Measurements from ENCODE around the gene NDUFAB1. TPM values are rescaled to one million over a fixed set of nuclear protein-coding genes. Genes with fewer than 3 reads are reported as not detected.

The NDUFAB1 gene
- total RNA-seq, 1 experiment from 2014 or later: 189 TPM

DNA sequence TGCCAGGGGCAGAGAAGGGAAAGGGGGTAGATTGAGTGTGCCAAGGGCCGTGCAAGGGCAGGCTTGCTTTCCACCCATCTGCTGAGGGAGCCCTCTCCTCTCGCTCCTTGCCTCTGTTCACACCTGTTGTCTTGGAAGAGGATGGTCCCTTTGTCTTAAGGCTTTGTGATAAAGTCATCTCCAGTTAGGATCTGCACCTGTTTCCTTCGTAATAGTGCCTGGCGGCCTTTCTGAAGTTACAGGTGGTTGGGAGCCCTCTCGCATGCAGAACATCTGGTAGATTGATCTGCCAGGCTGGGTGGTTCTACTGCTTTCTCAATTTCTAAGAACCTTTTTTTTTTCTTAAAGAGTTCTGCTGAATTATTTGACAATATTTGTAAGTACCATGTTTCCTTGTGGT, 22.3 kb downstream of the NDUFAB1 start (continued):
- TF ChIP-seq, protein P1, sequence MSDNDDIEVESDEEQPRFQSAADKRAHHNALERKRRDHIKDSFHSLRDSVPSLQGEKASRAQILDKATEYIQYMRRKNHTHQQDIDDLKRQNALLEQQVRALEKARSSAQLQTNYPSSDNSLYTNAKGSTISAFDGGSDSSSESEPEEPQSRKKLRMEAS (CRISPR knock-in tag; IDR thresholded peaks at IDR 0.05): no peak
- TF ChIP-seq KAT7 (CRISPR knock-in tag; IDR thresholded peaks at IDR 0.05; ENCODE audit: borderline replicate concordance) (no peak), ZNF396 (CRISPR knock-in tag; IDR thresholded peaks at IDR 0.05; ENCODE audit: borderline replicate concordance) (no peak), NFATC4 (CRISPR knock-in tag; IDR thresholded peaks at IDR 0.05) (no peak)
- TF ChIP-seq, protein P2, sequence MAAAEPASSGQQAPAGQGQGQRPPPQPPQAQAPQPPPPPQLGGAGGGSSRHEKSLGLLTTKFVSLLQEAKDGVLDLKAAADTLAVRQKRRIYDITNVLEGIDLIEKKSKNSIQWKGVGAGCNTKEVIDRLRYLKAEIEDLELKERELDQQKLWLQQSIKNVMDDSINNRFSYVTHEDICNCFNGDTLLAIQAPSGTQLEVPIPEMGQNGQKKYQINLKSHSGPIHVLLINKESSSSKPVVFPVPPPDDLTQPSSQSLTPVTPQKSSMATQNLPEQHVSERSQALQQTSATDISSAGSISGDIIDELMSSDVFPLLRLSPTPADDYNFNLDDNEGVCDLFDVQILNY (CRISPR knock-in tag; IDR thresholded peaks at IDR 0.05): no peak

DNA sequence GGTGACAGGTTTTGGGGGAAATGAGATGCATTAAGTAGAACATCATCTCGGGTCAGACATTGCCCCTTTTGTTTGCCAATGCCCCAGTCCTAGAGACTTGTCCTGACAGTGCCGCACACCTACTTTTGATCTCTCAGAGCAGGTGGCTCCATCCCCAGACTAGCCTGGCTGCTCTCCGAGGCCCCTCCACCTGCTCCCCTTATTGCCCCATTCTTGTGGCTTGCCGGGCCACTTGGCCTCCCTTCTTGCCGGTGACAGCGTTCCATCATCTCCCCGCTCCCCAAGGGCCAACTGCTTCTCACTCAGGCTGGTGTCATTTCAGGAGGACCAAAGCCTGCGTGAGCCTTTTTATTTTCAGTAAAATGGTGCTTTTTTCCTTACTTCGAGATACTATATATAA, 23.7 kb downstream of the NDUFAB1 start:
- Mint-ChIP-seq H3K27me3 (ENCODE audit: low read depth) (no peaks in the 10 kb centered on the region), H3K36me3 (peaks cover 55% of the 10 kb centered on the region), H3K4me1 (no peaks in the 10 kb centered on the region), H3K27ac (no peak overlapping the region), H3K9me3 (no peaks in the 10 kb centered on the region), H3K4me3 (no peak overlapping the region)
- DNase-seq (ENCODE audit: low spot score) (no peak), ATAC-seq (no peak)
- CTCF ChIA-PET: no interaction called here
- POLR2A ChIA-PET: no interaction called here
- TF ChIP-seq FOXK1 (CRISPR knock-in tag; IDR thresholded peaks at IDR 0.05) (no peak), ZNF232 (CRISPR knock-in tag; IDR thresholded peaks at IDR 0.05) (no peak), TP53 (CRISPR knock-in tag; IDR thresholded peaks at IDR 0.05) (no peak), ZNF423 (CRISPR knock-in tag; IDR thresholded peaks at IDR 0.05) (no peak), OVOL2 (CRISPR knock-in tag; IDR thresholded peaks at IDR 0.05; ENCODE audit: borderline replicate concordance) (no peak), CREM (CRISPR knock-in tag; IDR thresholded peaks at IDR 0.05) (no peak), ESRRA (CRISPR knock-in tag; IDR thresholded peaks at IDR 0.05; ENCODE audit: borderline replicate concordance) (no peak)
- TF ChIP-seq, protein P3, sequence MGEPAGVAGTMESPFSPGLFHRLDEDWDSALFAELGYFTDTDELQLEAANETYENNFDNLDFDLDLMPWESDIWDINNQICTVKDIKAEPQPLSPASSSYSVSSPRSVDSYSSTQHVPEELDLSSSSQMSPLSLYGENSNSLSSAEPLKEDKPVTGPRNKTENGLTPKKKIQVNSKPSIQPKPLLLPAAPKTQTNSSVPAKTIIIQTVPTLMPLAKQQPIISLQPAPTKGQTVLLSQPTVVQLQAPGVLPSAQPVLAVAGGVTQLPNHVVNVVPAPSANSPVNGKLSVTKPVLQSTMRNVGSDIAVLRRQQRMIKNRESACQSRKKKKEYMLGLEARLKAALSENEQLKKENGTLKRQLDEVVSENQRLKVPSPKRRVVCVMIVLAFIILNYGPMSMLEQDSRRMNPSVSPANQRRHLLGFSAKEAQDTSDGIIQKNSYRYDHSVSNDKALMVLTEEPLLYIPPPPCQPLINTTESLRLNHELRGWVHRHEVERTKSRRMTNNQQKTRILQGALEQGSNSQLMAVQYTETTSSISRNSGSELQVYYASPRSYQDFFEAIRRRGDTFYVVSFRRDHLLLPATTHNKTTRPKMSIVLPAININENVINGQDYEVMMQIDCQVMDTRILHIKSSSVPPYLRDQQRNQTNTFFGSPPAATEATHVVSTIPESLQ (CRISPR knock-in tag; IDR thresholded peaks at IDR 0.05): no peak
- TF ChIP-seq, protein P4, sequence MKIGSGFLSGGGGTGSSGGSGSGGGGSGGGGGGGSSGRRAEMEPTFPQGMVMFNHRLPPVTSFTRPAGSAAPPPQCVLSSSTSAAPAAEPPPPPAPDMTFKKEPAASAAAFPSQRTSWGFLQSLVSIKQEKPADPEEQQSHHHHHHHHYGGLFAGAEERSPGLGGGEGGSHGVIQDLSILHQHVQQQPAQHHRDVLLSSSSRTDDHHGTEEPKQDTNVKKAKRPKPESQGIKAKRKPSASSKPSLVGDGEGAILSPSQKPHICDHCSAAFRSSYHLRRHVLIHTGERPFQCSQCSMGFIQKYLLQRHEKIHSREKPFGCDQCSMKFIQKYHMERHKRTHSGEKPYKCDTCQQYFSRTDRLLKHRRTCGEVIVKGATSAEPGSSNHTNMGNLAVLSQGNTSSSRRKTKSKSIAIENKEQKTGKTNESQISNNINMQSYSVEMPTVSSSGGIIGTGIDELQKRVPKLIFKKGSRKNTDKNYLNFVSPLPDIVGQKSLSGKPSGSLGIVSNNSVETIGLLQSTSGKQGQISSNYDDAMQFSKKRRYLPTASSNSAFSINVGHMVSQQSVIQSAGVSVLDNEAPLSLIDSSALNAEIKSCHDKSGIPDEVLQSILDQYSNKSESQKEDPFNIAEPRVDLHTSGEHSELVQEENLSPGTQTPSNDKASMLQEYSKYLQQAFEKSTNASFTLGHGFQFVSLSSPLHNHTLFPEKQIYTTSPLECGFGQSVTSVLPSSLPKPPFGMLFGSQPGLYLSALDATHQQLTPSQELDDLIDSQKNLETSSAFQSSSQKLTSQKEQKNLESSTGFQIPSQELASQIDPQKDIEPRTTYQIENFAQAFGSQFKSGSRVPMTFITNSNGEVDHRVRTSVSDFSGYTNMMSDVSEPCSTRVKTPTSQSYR (CRISPR knock-in tag; IDR thresholded peaks at IDR 0.05): no peak
- TF ChIP-seq, protein P5, sequence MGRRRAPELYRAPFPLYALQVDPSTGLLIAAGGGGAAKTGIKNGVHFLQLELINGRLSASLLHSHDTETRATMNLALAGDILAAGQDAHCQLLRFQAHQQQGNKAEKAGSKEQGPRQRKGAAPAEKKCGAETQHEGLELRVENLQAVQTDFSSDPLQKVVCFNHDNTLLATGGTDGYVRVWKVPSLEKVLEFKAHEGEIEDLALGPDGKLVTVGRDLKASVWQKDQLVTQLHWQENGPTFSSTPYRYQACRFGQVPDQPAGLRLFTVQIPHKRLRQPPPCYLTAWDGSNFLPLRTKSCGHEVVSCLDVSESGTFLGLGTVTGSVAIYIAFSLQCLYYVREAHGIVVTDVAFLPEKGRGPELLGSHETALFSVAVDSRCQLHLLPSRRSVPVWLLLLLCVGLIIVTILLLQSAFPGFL (CRISPR knock-in tag; IDR thresholded peaks at IDR 0.05; ENCODE audit: borderline replicate concordance): no peak
- TF ChIP-seq, protein P6, sequence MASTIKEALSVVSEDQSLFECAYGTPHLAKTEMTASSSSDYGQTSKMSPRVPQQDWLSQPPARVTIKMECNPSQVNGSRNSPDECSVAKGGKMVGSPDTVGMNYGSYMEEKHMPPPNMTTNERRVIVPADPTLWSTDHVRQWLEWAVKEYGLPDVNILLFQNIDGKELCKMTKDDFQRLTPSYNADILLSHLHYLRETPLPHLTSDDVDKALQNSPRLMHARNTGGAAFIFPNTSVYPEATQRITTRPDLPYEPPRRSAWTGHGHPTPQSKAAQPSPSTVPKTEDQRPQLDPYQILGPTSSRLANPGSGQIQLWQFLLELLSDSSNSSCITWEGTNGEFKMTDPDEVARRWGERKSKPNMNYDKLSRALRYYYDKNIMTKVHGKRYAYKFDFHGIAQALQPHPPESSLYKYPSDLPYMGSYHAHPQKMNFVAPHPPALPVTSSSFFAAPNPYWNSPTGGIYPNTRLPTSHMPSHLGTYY (CRISPR knock-in tag; IDR thresholded peaks at IDR 0.05): no peak
- TF ChIP-seq, protein P7, sequence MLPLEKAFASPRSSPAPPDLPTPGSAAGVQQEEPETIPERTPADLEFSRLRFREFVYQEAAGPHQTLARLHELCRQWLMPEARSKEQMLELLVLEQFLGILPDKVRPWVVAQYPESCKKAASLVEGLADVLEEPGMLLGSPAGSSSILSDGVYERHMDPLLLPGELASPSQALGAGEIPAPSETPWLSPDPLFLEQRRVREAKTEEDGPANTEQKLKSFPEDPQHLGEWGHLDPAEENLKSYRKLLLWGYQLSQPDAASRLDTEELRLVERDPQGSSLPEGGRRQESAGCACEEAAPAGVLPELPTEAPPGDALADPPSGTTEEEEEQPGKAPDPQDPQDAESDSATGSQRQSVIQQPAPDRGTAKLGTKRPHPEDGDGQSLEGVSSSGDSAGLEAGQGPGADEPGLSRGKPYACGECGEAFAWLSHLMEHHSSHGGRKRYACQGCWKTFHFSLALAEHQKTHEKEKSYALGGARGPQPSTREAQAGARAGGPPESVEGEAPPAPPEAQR (CRISPR knock-in tag; IDR thresholded peaks at IDR 0.05): no peak
- TF ChIP-seq, protein P8, sequence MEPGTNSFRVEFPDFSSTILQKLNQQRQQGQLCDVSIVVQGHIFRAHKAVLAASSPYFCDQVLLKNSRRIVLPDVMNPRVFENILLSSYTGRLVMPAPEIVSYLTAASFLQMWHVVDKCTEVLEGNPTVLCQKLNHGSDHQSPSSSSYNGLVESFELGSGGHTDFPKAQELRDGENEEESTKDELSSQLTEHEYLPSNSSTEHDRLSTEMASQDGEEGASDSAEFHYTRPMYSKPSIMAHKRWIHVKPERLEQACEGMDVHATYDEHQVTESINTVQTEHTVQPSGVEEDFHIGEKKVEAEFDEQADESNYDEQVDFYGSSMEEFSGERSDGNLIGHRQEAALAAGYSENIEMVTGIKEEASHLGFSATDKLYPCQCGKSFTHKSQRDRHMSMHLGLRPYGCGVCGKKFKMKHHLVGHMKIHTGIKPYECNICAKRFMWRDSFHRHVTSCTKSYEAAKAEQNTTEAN (CRISPR knock-in tag; IDR thresholded peaks at IDR 0.05): no peak
- TF ChIP-seq, protein P9, sequence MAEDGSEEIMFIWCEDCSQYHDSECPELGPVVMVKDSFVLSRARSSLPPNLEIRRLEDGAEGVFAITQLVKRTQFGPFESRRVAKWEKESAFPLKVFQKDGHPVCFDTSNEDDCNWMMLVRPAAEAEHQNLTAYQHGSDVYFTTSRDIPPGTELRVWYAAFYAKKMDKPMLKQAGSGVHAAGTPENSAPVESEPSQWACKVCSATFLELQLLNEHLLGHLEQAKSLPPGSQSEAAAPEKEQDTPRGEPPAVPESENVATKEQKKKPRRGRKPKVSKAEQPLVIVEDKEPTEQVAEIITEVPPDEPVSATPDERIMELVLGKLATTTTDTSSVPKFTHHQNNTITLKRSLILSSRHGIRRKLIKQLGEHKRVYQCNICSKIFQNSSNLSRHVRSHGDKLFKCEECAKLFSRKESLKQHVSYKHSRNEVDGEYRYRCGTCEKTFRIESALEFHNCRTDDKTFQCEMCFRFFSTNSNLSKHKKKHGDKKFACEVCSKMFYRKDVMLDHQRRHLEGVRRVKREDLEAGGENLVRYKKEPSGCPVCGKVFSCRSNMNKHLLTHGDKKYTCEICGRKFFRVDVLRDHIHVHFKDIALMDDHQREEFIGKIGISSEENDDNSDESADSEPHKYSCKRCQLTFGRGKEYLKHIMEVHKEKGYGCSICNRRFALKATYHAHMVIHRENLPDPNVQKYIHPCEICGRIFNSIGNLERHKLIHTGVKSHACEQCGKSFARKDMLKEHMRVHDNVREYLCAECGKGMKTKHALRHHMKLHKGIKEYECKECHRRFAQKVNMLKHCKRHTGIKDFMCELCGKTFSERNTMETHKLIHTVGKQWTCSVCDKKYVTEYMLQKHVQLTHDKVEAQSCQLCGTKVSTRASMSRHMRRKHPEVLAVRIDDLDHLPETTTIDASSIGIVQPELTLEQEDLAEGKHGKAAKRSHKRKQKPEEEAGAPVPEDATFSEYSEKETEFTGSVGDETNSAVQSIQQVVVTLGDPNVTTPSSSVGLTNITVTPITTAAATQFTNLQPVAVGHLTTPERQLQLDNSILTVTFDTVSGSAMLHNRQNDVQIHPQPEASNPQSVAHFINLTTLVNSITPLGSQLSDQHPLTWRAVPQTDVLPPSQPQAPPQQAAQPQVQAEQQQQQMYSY (CRISPR knock-in tag; IDR thresholded peaks at IDR 0.05): no peak
- TF ChIP-seq, protein P10, sequence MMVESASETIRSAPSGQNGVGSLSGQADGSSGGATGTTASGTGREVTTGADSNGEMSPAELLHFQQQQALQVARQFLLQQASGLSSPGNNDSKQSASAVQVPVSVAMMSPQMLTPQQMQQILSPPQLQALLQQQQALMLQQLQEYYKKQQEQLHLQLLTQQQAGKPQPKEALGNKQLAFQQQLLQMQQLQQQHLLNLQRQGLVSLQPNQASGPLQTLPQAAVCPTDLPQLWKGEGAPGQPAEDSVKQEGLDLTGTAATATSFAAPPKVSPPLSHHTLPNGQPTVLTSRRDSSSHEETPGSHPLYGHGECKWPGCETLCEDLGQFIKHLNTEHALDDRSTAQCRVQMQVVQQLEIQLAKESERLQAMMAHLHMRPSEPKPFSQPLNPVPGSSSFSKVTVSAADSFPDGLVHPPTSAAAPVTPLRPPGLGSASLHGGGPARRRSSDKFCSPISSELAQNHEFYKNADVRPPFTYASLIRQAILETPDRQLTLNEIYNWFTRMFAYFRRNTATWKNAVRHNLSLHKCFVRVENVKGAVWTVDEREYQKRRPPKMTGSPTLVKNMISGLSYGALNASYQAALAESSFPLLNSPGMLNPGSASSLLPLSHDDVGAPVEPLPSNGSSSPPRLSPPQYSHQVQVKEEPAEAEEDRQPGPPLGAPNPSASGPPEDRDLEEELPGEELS (CRISPR knock-in tag; IDR thresholded peaks at IDR 0.05): no peak

Measured in WTC11 (cell line).